SK-N-MC (cell line): Measurements from ENCODE around the gene TSPAN15.

Experiments
- EZH2 ChIP-seq: fragments of 200-600 bp; sonication (generic); IDR thresholded peaks from one replicate; pipeline ENCODE4 v1.6.1; 2017; ENCODE audit warnings: antibody characterized with exemption
- FOXP2 ChIP-seq: optimal IDR thresholded peaks from 2 replicates; pipeline ENCODE3; 2011; ENCODE audit warnings: mild to moderate bottlenecking, moderate library complexity; ENCODE audit not compliant: insufficient read depth; ENCODE audit errors: extremely low read length, control extremely low read depth
- POLR2AphosphoS5 ChIP-seq: IDR thresholded peaks from 2 replicates; pipeline ENCODE4 v1.6.1; 2012; ENCODE audit warnings: mild to moderate bottlenecking, low read depth, low read length, borderline replicate concordance

DNA sequence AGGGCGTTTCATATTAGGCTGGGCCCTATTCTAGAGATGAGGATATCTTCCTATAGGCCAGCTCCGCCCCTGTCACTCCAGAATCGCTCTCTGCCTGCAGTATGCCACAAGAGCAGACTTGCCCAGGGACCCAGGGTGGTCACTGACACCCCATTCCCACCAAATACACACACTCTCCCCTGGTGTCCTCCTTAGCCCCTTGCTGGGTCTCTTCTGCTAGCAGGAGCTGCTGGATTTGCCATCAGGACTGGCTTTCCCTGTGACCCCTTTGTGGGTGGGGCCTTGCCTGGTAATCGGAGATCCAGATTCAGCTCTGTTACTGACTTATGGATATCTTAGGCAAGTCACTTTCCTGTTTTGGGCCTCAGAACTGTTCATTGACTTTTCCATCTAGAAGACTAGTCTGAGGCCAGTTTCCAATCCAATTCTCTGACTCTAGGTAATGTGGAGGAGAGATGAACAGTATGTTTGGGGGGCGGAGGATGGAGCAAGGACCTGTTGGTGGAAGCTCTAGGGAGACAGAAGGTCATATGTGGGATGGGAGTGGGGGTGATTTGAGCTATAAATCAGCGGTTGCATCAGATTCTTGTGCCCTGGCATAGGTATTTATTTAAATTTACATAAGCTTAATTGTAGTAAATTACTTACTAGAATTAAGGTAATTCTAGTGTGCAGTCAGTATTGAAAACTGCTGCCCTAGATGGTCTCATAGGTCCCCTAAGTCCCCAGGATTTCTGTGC, 1.6 kb downstream of the TSPAN15 start:
- TF ChIP-seq EZH2: no peak
- TF ChIP-seq POLR2AphosphoS5: no peak
- no peak for TF ChIP-seq FOXP2
